Epidermal melanocyte (primary cell): ENCODE measurements around the gene DGKK.
"Not testable (repeated sequence)": the region's sequence is repeated elsewhere in the genome, so short reads cannot be mapped to it uniquely, and the experiment has no call there.

ENCODE experiments used
- DNase-seq: peaks from one replicate; pipeline ENCODE4 v3.0.0; 2011; ENCODE audit warnings: low spot score; ENCODE audit not compliant: insufficient read length

The DGKK gene

DNA sequence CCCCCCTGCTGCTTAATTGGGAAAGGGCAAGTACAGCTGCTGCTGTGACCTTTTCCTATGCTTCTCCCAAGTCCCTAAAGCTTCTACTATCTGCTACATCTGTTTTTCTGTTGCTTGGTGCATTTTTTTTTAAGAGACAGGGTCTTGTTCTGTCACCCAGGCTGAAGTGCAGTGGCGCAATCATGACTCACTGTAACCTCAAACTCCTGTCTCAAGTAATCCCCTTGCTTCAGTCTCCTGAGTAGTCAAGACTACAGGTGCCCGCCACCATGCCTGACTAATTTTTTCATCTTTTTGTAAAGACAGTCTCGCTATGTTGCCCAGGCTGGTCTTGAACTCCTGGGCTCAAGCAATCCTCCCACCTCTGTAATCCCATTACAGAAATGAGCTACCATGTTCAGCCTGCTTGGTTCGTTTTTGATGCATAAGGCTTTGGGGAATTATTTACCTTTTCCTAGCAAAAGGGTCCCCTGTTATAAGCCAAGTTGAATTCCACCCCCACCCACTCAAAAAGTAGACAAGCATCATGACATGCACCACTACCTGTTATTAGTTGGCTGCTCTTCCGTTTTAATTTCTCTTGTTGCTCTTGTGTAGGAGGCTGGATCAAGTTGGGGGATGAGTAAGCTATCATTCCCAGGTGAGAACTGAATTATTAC is 39.6 kb downstream of the DGKK start:
- DNase-seq, result no peak

GRCh38 chrX:50428174-50428573 is 42.5 kb downstream of the DGKK start:
- DNase-seq, result no peak

GRCh38 chrX:50407976-50408375 is 62.6 kb downstream of the DGKK start:
- no peak for DNase-seq

GRCh38 chrX:50403903-50404302 is 66.7 kb downstream of the DGKK start:
- DNase-seq, result no peak

DNA sequence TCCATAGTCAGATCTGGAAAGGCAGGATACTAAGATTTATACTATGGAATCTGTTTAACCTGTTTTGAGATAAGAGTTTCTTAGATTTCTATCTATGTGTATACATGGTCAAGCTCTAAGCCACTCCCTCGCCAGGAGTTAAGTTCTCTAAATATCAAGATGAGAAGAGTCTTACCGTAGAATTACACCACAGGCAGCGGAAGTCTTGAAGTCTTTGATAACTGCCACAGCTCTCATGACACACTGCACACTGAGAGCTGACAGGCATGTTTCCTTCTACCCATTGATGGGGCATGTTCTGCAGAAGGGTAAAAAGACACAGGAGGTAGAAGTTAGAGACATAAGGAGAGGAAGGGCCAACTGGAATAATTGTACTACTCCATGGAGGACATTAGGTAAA is 67.7 kb downstream of the DGKK start:
- no peak for DNase-seq

- DNase-seq, result no peak
Observed at GRCh38 chrX:50393902-50394301, 76.7 kb downstream of the DGKK start.

- no peak for DNase-seq
Observed at GRCh38 chrX:50386520-50386919, 84.1 kb downstream of the DGKK start.

DNA sequence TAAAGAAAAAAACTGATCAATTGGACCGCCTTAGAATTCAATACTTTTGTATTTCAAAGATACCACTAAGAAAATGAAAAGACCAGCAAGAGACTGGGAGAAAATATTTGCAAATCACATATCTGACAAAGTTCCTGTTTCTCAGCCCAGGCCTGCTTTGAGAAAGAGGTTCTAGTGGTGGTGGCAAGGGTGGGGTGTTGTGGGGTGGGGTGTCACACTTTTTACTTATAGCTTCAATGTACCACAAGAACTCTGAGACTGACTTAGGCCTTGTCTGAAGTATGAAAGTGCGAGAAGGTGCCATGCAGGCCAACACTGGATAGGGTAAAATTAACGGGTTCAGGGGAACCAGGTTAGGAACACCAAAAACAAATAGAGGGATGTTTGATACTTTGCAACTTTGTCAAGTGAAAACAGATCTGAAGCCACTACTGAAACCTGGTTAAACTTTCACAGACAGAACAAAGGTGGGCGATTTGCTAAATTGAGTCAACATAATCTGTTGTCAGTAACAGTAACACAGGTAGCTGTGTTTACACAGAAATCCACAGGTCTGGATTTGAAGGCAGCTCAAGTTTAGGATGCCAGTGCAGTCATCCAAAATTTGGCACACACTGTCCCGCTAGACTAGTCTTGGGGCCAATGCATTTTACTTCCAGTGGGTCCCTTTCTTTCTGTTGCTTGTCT is 88.8 kb downstream of the DGKK start:
- no peak for DNase-seq

DNA sequence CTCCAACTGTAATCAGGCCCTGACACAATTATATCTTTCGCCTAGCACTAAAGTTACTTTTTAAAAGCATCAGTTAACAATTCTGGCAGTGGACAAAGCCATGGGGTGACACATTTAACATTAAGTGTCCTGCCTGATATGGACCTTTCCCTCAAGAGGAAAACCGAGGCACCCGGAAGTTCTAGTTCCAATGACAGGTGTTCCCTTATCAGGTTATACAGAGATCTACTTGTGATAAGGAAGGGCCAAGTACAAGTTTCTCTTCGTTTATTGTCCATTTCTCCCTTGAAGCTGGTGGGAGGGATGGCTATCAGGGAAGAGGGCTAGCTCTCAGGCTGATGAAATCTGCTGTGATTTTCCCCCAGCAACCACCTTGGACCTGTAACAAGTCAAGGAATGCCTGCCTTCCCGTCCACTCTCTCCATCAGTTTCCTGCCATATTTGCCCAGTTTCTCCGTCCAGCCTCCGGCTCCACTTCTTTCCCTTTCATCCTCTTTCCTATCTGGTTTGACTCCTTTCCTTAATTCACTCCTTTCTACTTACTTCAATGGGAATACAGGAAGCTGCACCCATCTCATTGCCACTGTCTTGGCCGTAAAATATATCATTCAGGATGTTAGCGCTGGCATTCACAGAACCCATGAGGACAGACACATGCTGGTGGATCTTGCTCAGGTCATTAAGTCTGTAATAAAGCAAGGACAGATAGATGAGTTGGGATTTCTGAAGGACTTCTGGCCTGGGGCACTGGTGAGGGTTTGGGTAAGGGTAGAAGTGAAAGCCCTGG is 95.0 kb downstream of the DGKK start:
- no peak for DNase-seq

GRCh38 chrX:50372966-50373365 is 97.7 kb downstream of the DGKK start:
- DNase-seq, result no peak

GRCh38 chrX:50343917-50344316 is 126.7 kb downstream of the DGKK start:
- no peak for DNase-seq

- DNase-seq, result no peak
Observed at GRCh38 chrX:50333308-50333707, 137.3 kb downstream of the DGKK start.

DNA sequence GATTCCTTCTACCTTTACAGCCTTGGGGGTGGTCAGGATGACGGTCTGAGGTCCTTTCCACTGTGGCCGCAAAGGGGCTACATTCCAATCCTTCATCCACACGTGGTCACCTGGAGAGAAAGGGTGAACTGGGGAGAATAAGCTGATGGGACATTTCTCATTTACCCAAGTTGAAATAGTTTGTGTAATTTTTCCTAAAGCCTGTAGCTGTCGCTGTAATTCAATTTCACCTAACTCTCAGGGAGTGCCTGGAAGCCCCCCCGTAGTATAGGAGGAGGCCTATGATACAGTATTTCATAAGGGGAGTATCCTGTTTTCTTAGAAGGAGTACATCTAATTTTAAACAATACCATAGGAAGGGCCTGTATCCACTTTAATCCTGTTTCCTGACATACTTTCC is 138.0 kb downstream of the DGKK start:
- not testable (repeated sequence) for DNase-seq

DNA sequence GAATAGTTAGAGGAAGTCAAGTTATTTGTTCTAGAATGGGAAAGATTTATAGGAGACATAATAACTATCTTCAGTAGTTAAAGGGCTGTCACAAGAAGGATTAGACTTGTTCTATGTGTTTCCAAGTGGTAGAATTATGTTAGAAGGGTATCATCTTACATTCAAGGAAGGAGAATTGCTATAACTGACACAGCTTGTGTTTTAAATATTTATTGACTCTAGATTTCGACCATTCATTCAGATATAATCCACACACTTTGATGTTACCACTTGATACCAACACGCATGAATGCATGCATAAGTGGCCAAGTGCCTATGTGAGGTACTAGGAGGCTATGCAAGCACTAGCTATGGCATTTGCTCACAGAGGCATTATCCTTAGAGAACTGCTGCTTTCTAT is 143.4 kb downstream of the DGKK start:
- DNase-seq, result no peak
